ENCODE data around the gene ATP5PO. TPM values are rescaled to one million over a fixed set of nuclear protein-coding genes. Genes with fewer than 3 reads are reported as not detected.
"Not testable (repeated sequence)": the region's sequence is repeated elsewhere in the genome, so short reads cannot be mapped to it uniquely, and the experiment has no call there.

The ATP5PO gene
- polyA plus RNA-seq, 1 of the 3 experiments (the other 2 are of a cell fraction), result 148 TPM

- Histone ChIP-seq H3K4me3 (ENCODE audit: low read depth in 2 of 2, low read length in 1 of 2) (no peak overlapping the region), H3K79me2 (ENCODE audit: insufficient read depth) (no peaks in the 10 kb centered on the region), H3K36me3 (replicated peaks in 1 of 2; ENCODE audit: control insufficient read depth in 1 of 2, insufficient read depth in 2 of 2, low read length in 1 of 2) (no peaks in the 10 kb centered on the region), H3F3A (replicated peaks; ENCODE audit: insufficient read depth) (no peaks in the 10 kb centered on the region), H3K27ac (ENCODE audit: low read depth in 2 of 2, low read length in 1 of 2) (no peak overlapping the region), H3K9me3 (no peaks in the 10 kb centered on the region), H4K20me1 (ENCODE audit: insufficient read depth) (no peaks in the 10 kb centered on the region), H3K27me3 (ENCODE audit: insufficient read depth) (no peaks in the 10 kb centered on the region), H2AFZ (ENCODE audit: low read depth) (peak overlapping the region; percentile 71), H3K4me2 (peak overlapping the region; percentile 60), H3K9ac (no peak overlapping the region), H3K4me1 (ENCODE audit: control insufficient read depth in 1 of 2, insufficient read depth in 2 of 2, low read depth in 1 of 2, low read length in 1 of 2) (peaks cover 3 to 6% of the 10 kb centered on the region in 2 experiments; a peak in 2 of 4 replicates), H3K9me2 (no peaks in the 10 kb centered on the region)
- ChIA-PET CTCF (interaction anchor here (0.9 to 3.4 kb wide), 3 partner anchors 8 to 421 kb away, joined by 3 to 34 read pairs (median 4); no protein-coding TSS in a partner anchor), POLR2A (no interaction called here)
- DNase-seq, result no peak
- WGBS (ENCODE audit: low lambda C conversion rate), result 92% methylated on average over 10 of the region's 10 CpGs
- TF ChIP-seq PBX3 (IDR thresholded peaks at IDR 0.05) (no peak), USF2 (IDR thresholded peaks at IDR 0.05; ENCODE audit: borderline replicate concordance, low read depth, low read length) (no peak), JUND (IDR thresholded peaks at IDR 0.05) (no peak), NFIC (IDR thresholded peaks at IDR 0.05; ENCODE audit: borderline replicate concordance) (no peak), RCOR1 (IDR thresholded peaks at IDR 0.05; ENCODE audit: low read length) (no peak), GABPA (IDR thresholded peaks at IDR 0.05; ENCODE audit: low read depth) (no peak), TEAD4 (IDR thresholded peaks at IDR 0.05; ENCODE audit: borderline replicate concordance, insufficient read depth) (no peak), REST (IDR thresholded peaks at IDR 0.05; ENCODE audit: low read depth, low read length) (no peak), TAF1 (IDR thresholded peaks at IDR 0.05; ENCODE audit: borderline replicate concordance, low read depth, low read length) (no peak), POLR2AphosphoS5 (IDR thresholded peaks at IDR 0.05; ENCODE audit: low read depth, low read length) (no peak)
Observed at GRCh38 chr21:33931799-33932390, 16.3 kb upstream of the ATP5PO start.

- H4K20me1 ChIP-seq (ENCODE audit: insufficient read depth); H3K27ac ChIP-seq (ENCODE audit: low read depth in 2 of 2, low read length in 1 of 2); POLR2A ChIA-PET; H3K4me2 ChIP-seq; H3K27me3 ChIP-seq (ENCODE audit: insufficient read depth); H3K9ac ChIP-seq; H3K79me2 ChIP-seq (ENCODE audit: insufficient read depth); DNase-seq; H3K4me3 ChIP-seq (ENCODE audit: low read depth in 2 of 2, low read length in 1 of 2); H3K4me1 ChIP-seq (ENCODE audit: control insufficient read depth in 1 of 2, insufficient read depth in 2 of 2, low read depth in 1 of 2, low read length in 1 of 2); H3K36me3 ChIP-seq (replicated peaks in 1 of 2; ENCODE audit: control insufficient read depth in 1 of 2, insufficient read depth in 2 of 2, low read length in 1 of 2); H3K9me2 ChIP-seq; H3F3A ChIP-seq (replicated peaks; ENCODE audit: insufficient read depth); H3K9me3 ChIP-seq: not testable (repeated sequence)
- CTCF ChIA-PET, result interaction anchor here (3.4 kb wide), 1 partner anchor 7 kb away, joined by 34 read pairs; no protein-coding TSS in a partner anchor
- peak overlapping the region; percentile 71; the same call in 1 of the 2 replicates for H2AFZ ChIP-seq (ENCODE audit: low read depth)
- 91% methylated on average over 10 of the region's 34 CpGs for WGBS (ENCODE audit: low lambda C conversion rate)
Observed at GRCh38 chr21:33931052-33931798, 15.6 kb upstream of the ATP5PO start.

- POLR2A ChIA-PET; CTCF ChIA-PET; H3K27ac ChIP-seq (ENCODE audit: low read depth in 2 of 2, low read length in 1 of 2); H4K20me1 ChIP-seq (ENCODE audit: insufficient read depth); DNase-seq; H3K79me2 ChIP-seq (ENCODE audit: insufficient read depth); H3K27me3 ChIP-seq (ENCODE audit: insufficient read depth); H3K9me3 ChIP-seq; H2AFZ ChIP-seq (ENCODE audit: low read depth); H3K4me2 ChIP-seq; H3K4me3 ChIP-seq (ENCODE audit: low read depth in 2 of 2, low read length in 1 of 2); H3K9me2 ChIP-seq; H3F3A ChIP-seq (replicated peaks; ENCODE audit: insufficient read depth); H3K9ac ChIP-seq; H3K36me3 ChIP-seq (replicated peaks in 1 of 2; ENCODE audit: control insufficient read depth in 1 of 2, insufficient read depth in 2 of 2, low read length in 1 of 2): not testable (repeated sequence)
- peaks cover 5 to 10% of the 10 kb centered on the region in 2 experiments; a peak in 1 of 4 replicates for H3K4me1 ChIP-seq (ENCODE audit: control insufficient read depth in 1 of 2, insufficient read depth in 2 of 2, low read depth in 1 of 2, low read length in 1 of 2)
- 75% methylated on average over 2 of the region's 2 CpGs for WGBS (ENCODE audit: low lambda C conversion rate)
Observed at GRCh38 chr21:33926248-33926647, 10.6 kb upstream of the ATP5PO start.

All from SK-N-SH (cell line).